GM10248 (cell line): ENCODE data around the gene SLIT3.

Experiments
- CTCF ChIA-PET: fragments of 300-600 bp; sonication (Branson Sonifier 250); formaldehyde crosslinking; extraction: SDS; loops from one replicate; lab custom pipeline; 2021; ENCODE audit warnings: antibody characterized with exemption; lab: Yijun Ruan, JAX
- POLR2A ChIA-PET: fragments of 350-650 bp; sonication (Branson Sonifier 250); formaldehyde crosslinking; extraction: SDS; loops from one replicate; lab custom pipeline; 2020; ENCODE audit warnings: antibody characterized with exemption; lab: Yijun Ruan, JAX
- DNase-seq: peaks from one replicate; pipeline ENCODE4 v3.0.0; 2012; ENCODE audit errors: extremely low spot score
- CTCF ChIP-seq: IDR thresholded peaks from 2 replicates; pipeline ENCODE4 v1.5.1; 2012; ENCODE audit warnings: mild to moderate bottlenecking, low read depth; ENCODE audit errors: extremely low read depth, missing control alignments, control extremely low read depth

Gene SLIT3

GRCh38 chr5:169200125-169200778 is 100.7 kb downstream of the SLIT3 start:
- DNase-seq = no peak
- no peak for TF ChIP-seq CTCF
- ChIA-PET POLR2A (no interaction called here), CTCF (no interaction called here)

GRCh38 chr5:169197343-169197742 is 103.6 kb downstream of the SLIT3 start:
- ChIA-PET POLR2A (no interaction called here), CTCF (interaction anchor here (1.3 kb wide), 1 partner anchor 9 kb away, joined by 3 read pairs; no protein-coding TSS in a partner anchor)
- TF ChIP-seq CTCF = no peak
- DNase-seq = no peak

- no peak for TF ChIP-seq CTCF
- ChIA-PET POLR2A (no interaction called here), CTCF (interaction anchor here (1.3 kb wide), 1 partner anchor 8 kb away, joined by 3 read pairs; no protein-coding TSS in a partner anchor)
- no peak for DNase-seq
Measured at GRCh38 chr5:169196059-169196458, 104.9 kb downstream of the SLIT3 start.

- CTCF ChIA-PET = no interaction called here
- POLR2A ChIA-PET = no interaction called here
- DNase-seq = no peak
- no peak for TF ChIP-seq CTCF
Measured at GRCh38 chr5:169195601-169196000, 105.3 kb downstream of the SLIT3 start.

GRCh38 chr5:169192536-169192935 is 108.4 kb downstream of the SLIT3 start:
- POLR2A ChIA-PET = no interaction called here
- CTCF ChIA-PET = no interaction called here
- DNase-seq = no peak
- TF ChIP-seq CTCF = no peak

GRCh38 chr5:169190849-169191248 is 110.1 kb downstream of the SLIT3 start:
- CTCF ChIA-PET = interaction anchor here (1.2 to 1.6 kb wide), 2 partner anchors 10 to 69 kb away, joined by 3 to 6 read pairs; no protein-coding TSS in a partner anchor
- TF ChIP-seq CTCF = no peak
- POLR2A ChIA-PET = no interaction called here
- DNase-seq = no peak
